K562 (cell line): ENCODE results near the gene NSUN6.

ENCODE experiments used
- C11orf30 ChIP-seq: fragments of 450-650 bp; IDR thresholded peaks from 2 replicates; pipeline ENCODE4 v1.6.1; 2016; ENCODE audit warnings: low read depth, mild to moderate bottlenecking
- HMG20A ChIP-seq: fragments of 450-650 bp; formaldehyde crosslinking; conservative IDR thresholded peaks from 2 replicates; pipeline ENCODE4 v1.4.0; 2020; ENCODE audit warnings: mild to moderate bottlenecking, mixed read lengths
- TEAD4 ChIP-seq, 2 experiments: sonication (generic) in 1 of 2; formaldehyde crosslinking in 1 of 2; IDR thresholded peaks; 2 replicates each; pipeline versions ENCODE4 v1.6.1 to v1.8.0; 2012 to 2022; ENCODE audit warnings: borderline replicate concordance in 1 of 2, inconsistent platforms in 1 of 2, low read length in 1 of 2, mild to moderate bottlenecking in 1 of 2, missing genetic modification reagents in 1 of 2
- ZFP36 ChIP-seq: fragments of 150-350 bp; IDR thresholded peaks from 2 replicates; pipeline ENCODE4 v1.6.1; 2018; ENCODE audit warnings: low read length, low read depth; ENCODE audit not compliant: partially characterized antibody
- ZKSCAN8 ChIP-seq: fragments of 200-800 bp; sonication (Bioruptor generic); IDR thresholded peaks from 2 replicates; pipeline ENCODE4 v1.6.1; 2016; ENCODE audit warnings: missing genetic modification characterization, missing compliant biosample characterization
- ZNF23 ChIP-seq: fragments of 250-450 bp; sonication (Bioruptor Pico); IDR thresholded peaks from 2 replicates; pipeline ENCODE4 v1.4.0; 2020; ENCODE audit warnings: mild to moderate bottlenecking

DNA sequence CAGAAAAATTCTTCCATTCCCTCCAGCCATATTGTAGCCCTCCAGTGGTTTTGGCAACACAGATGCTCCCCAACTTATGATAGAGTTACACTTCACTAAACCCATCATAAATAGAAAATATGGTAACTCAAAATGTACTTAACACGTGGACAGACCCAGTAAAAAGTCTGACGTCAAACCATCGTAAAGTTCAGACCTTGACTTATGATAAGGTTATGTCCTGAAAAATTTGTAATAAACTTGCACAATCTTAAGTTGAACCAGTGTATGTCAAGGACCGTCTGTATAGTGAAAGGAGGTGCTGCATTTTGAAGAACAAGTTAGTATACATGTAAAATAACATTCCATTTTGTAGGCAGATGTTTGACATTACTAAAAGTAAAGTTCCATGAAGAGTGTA, 142.8 kb downstream of the NSUN6 start:
- TF ChIP-seq TEAD4 (IDR thresholded peaks at IDR 0.05; ENCODE audit: low read length) (no peak), TEAD4 (CRISPR knock-in tag; IDR thresholded peaks at IDR 0.05; ENCODE audit: borderline replicate concordance) (no peak), ZNF23 (no peak), ZFP36 (no peak), HMG20A (CRISPR knock-in tag) (no peak), ZKSCAN8 (CRISPR knock-in tag) (no peak), C11orf30 (no peak)
